B cell (primary cell): ENCODE data around the gene PACSIN1. TPM values are rescaled to one million over a fixed set of nuclear protein-coding genes. Genes with fewer than 3 reads are reported as not detected.

Experiments used
- ATAC-seq: fragments of 200-7000 bp; cut with Tn5 transposase; one replicate; pipeline ENCODE4 v1.10.0; 2021; ENCODE audit warnings: low read depth, mild to moderate bottlenecking, moderate number of reproducible peaks, moderate library complexity
- CTCF ChIA-PET: fragments of 350-600 bp; sonication (Branson Sonifier 250); formaldehyde crosslinking; loops from one replicate; lab custom pipeline; 2021; ENCODE audit warnings: antibody characterized with exemption, inconsistent platforms; lab: Charles Lee
- POLR2A ChIA-PET: fragments of 350-600 bp; sonication (Branson Sonifier 250); formaldehyde crosslinking; loops from one replicate; lab custom pipeline; 2021; ENCODE audit warnings: antibody characterized with exemption; lab: Charles Lee
- DNase-seq: peaks from one replicate; pipeline ENCODE4 v3.0.0; 2013
- H2AFZ ChIP-seq: 2 replicates; pipeline ENCODE4 v1.6.1; 2012; ENCODE audit warnings: mild to moderate bottlenecking, low read depth, low read length; ENCODE audit not compliant: insufficient read depth, poor library complexity, severe bottlenecking
- H3K27ac ChIP-seq, 2 donors: 1 replicate in 1 of 2; 2 replicates in 1 of 2; pipeline ENCODE4 v1.5.1; 2012 to 2013; ENCODE audit warnings: low read length in 2 of 2, mild to moderate bottlenecking in 2 of 2, moderate library complexity in 1 of 2
- H3K27me3 ChIP-seq, 4 experiments: fragments of 200-600 bp in 1 of 4; sonication (generic) in 1 of 4; replicated peaks in 1 of 4; 1 replicate in 2 of 4; 2 replicates in 2 of 4; pipeline versions ENCODE4 v1.6.1 to v1.7.0; 2013 to 2016; ENCODE audit warnings: low read length in 3 of 4, mild to moderate bottlenecking in 2 of 4, mixed read lengths in 1 of 4, moderate library complexity in 1 of 4; ENCODE audit not compliant: insufficient read depth in 4 of 4, control insufficient read depth in 3 of 4; ENCODE audit errors: control extremely low read depth in 1 of 4
- H3K36me3 ChIP-seq, 2 experiments: replicated peaks in 1 of 2; 1 replicate in 1 of 2; 2 replicates in 1 of 2; pipeline versions ENCODE4 v1.6.1 to v1.7.1; 2013; ENCODE audit warnings: low read length in 1 of 2; ENCODE audit not compliant: insufficient read depth in 2 of 2, control insufficient read depth in 1 of 2; ENCODE audit errors: control extremely low read depth in 1 of 2, extremely low read depth in 1 of 2
- H3K4me1 ChIP-seq, 2 donors: fragments of 200-600 bp in 1 of 2; sonication (generic) in 1 of 2; 1 replicate in 1 of 2; 2 replicates in 1 of 2; pipeline versions ENCODE4 v1.5.1 to v1.6.1; 2013 to 2017; ENCODE audit warnings: low read length in 2 of 2; ENCODE audit not compliant: control insufficient read depth in 2 of 2, insufficient read depth in 2 of 2
- H3K4me2 ChIP-seq: replicated peaks from 2 replicates; pipeline ENCODE3; 2012; ENCODE audit warnings: mild to moderate bottlenecking, low read depth, low read length; ENCODE audit not compliant: poor library complexity, severe bottlenecking
- H3K4me3 ChIP-seq, 5 experiments: fragments of 200-600 bp in 1 of 5; sonication (generic) in 1 of 5; 1 replicate in 3 of 5; 2 replicates in 2 of 5; pipeline versions ENCODE4 v1.5.1 to v1.7.0; 2011 to 2016; ENCODE audit warnings: low read length in 4 of 5, mild to moderate bottlenecking in 4 of 5, low read depth in 2 of 5, control low read depth in 1 of 5, moderate library complexity in 1 of 5; ENCODE audit not compliant: insufficient read depth in 1 of 5; ENCODE audit errors: control extremely low read depth in 1 of 5, extremely low read depth in 1 of 5
- H3K79me2 ChIP-seq: fragments of 200-600 bp; sonication (generic); one replicate; pipeline ENCODE4 v1.6.0; 2016; ENCODE audit warnings: low read length; ENCODE audit not compliant: control insufficient read depth, insufficient read depth
- H3K9ac ChIP-seq: fragments of 200-600 bp; sonication (generic); 2 replicates; pipeline ENCODE4 v1.6.1; 2017; ENCODE audit warnings: mild to moderate bottlenecking, low read length, moderate library complexity
- H3K9me3 ChIP-seq, 3 donors: one replicate each; pipeline versions ENCODE4 v1.6.1 to v1.7.1; 2013; ENCODE audit warnings: low read length in 2 of 3; ENCODE audit not compliant: control insufficient read depth in 2 of 3, insufficient read depth in 1 of 3; ENCODE audit errors: control extremely low read depth in 1 of 3
- H4K20me1 ChIP-seq: 2 replicates; pipeline ENCODE4 v1.6.0; 2012; ENCODE audit warnings: mild to moderate bottlenecking, low read length; ENCODE audit not compliant: insufficient read depth, control insufficient read depth, poor library complexity, severe bottlenecking
- H3K27ac Mint-ChIP-seq: one replicate; pipeline ENCODE4 v1.8.0; 2021; ENCODE audit warnings: mixed read lengths
- H3K27me3 Mint-ChIP-seq: one replicate; pipeline ENCODE4 v1.8.0; 2021; ENCODE audit warnings: mixed read lengths
- H3K4me1 Mint-ChIP-seq: one replicate; pipeline ENCODE4 v1.8.0; 2021; ENCODE audit warnings: mixed read lengths
- H3K4me3 Mint-ChIP-seq: one replicate; pipeline ENCODE4 v1.8.0; 2021; ENCODE audit warnings: mixed read lengths
- H3K9me3 Mint-ChIP-seq: one replicate; pipeline ENCODE4 v1.8.0; 2022; ENCODE audit warnings: mixed read lengths; ENCODE audit not compliant: insufficient read depth
- EZH2 ChIP-seq: IDR thresholded peaks from 2 replicates; pipeline ENCODE4 v1.6.1; 2012; ENCODE audit warnings: borderline replicate concordance, low read depth, mild to moderate bottlenecking, moderate library complexity, low read length; ENCODE audit not compliant: insufficient read depth, poor library complexity, severe bottlenecking
- WGBS: methylation state at CpG from one replicate; pipeline ENCODE4 v1.1.5; 2013; ENCODE audit warnings: missing lambda C conversion rate; ENCODE audit not compliant: insufficient coverage; 5-methylcytosine and 5-hydroxymethylcytosine counted together
- intact Hi-C: fragments of 100-400 bp; cut with micrococcal nuclease; formaldehyde crosslinking; loops from one replicate; pipeline ENCODE4 v1.10.0; 2022
- polyA plus RNA-seq: library from polyadenylated mRNA; depleted of rRNA; stranded (reverse); fragments of >200 nt; gene quantifications from 2 replicates; pipeline ENCODE4 v1.2.3, GENCODE V29; 2012
- total RNA-seq, 2 donors: library from RNA; stranded (reverse); fragments of 120-200 nt in 1 of 2; gene quantifications; 1 replicate in 1 of 2; 2 replicates in 1 of 2; pipeline versions ENCODE4 v1.2.3 to v1.2.4, GENCODE V29; 2013 to 2022
- TF ChIP-seq, protein P1 (sequence below): fragments of 200-600 bp; IDR thresholded peaks from one replicate; pipeline ENCODE4 v1.8.0; 2022; ENCODE audit warnings: antibody characterized with exemption, mild to moderate bottlenecking

Gene PACSIN1
- total and polyA plus RNA-seq, 2 donors (not counting 1 experiment from before 2014, with no cell fraction given) = 0.18 to 0.20 TPM

DNA sequence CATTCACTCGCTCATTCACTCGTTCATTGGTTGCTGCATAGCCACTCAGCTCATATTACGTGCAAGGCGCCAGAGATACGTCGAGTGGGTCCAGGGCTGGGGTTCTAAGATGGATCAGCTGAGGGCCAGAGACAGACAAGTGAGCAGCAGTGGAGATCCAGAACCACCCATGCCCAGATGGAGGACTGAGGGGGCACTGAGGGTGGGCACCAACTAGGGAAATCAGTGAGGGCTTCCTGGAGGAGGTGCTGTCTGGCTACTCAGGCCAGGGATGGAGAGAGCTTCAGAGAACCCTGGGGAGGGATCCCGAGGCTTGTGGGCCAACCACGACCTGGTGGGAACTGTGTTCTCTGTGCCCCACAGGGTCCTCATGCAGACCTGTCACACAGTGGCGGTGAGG lies 90.6 kb downstream of the PACSIN1 start:
- H4K20me1 ChIP-seq = no peaks in the 10 kb centered on the region
- TF ChIP-seq, protein P1, sequence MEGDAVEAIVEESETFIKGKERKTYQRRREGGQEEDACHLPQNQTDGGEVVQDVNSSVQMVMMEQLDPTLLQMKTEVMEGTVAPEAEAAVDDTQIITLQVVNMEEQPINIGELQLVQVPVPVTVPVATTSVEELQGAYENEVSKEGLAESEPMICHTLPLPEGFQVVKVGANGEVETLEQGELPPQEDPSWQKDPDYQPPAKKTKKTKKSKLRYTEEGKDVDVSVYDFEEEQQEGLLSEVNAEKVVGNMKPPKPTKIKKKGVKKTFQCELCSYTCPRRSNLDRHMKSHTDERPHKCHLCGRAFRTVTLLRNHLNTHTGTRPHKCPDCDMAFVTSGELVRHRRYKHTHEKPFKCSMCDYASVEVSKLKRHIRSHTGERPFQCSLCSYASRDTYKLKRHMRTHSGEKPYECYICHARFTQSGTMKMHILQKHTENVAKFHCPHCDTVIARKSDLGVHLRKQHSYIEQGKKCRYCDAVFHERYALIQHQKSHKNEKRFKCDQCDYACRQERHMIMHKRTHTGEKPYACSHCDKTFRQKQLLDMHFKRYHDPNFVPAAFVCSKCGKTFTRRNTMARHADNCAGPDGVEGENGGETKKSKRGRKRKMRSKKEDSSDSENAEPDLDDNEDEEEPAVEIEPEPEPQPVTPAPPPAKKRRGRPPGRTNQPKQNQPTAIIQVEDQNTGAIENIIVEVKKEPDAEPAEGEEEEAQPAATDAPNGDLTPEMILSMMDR = no peak
- no peak for TF ChIP-seq EZH2
- no peak overlapping the region for H3K27ac Mint-ChIP-seq
- POLR2A ChIA-PET = interaction anchor here (0.6 kb wide), 1 partner anchor 1422 kb away, joined by 5 read pairs; no protein-coding TSS in a partner anchor
- peaks cover 0 to 9% (median 4%) of the 10 kb centered on the region in 3 donors for H3K9me3 ChIP-seq
- peaks cover 7% of the 10 kb centered on the region for H3K4me1 Mint-ChIP-seq
- H3K4me3 Mint-ChIP-seq = no peak overlapping the region
- H3K27me3 ChIP-seq = no peaks in the 10 kb centered on the region
- no peak overlapping the region for H3K27ac ChIP-seq
- peaks cover 0 to 6% of the 10 kb centered on the region in 2 donors for H3K4me1 ChIP-seq
- H3K9ac ChIP-seq = no peak overlapping the region
- CTCF ChIA-PET = no interaction called here
- H3K4me3 ChIP-seq = no peak overlapping the region
- no peaks in the 10 kb centered on the region for H3K36me3 ChIP-seq
- intact Hi-C loops = no loop called here
- peaks cover 4% of the 10 kb centered on the region for H3K27me3 Mint-ChIP-seq
- ATAC-seq (no peak), DNase-seq (no peak)
- 92% methylated on average over 9 of the region's 9 CpGs for WGBS
- H3K79me2 ChIP-seq = no peaks in the 10 kb centered on the region
- no peak overlapping the region for H3K4me2 ChIP-seq
- no peaks in the 10 kb centered on the region for H3K9me3 Mint-ChIP-seq
- no peak overlapping the region for H2AFZ ChIP-seq

DNA sequence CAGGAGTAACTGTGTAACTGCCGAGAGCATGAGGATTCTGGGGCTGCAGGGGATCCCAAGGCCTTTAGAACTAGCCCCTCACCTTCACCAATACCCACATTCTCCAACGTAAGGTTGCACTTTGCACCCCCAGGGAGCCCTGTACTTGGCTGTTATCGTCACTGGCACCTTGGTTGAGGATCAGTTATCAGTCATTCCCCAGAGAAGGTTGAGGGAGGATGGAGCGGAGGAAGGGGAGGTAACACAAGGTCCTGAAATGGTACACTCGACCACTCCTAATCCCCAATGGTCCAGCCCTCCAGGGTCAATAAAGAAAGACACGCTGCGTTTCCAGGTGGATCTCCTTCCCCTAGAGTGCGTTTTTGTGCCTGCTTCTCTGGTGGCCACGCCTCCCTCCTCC lies 91.4 kb downstream of the PACSIN1 start:
- H3K27me3 Mint-ChIP-seq = peaks cover under 1% of the 10 kb centered on the region

More for the DNA sequence above, 91.4 kb downstream of the PACSIN1 start:
- Mint-ChIP-seq H3K4me1 (peaks cover 7% of the 10 kb centered on the region), H3K4me3 (no peak overlapping the region), H3K9me3 (no peaks in the 10 kb centered on the region), H3K27ac (no peak overlapping the region)
- 92% methylated on average over 4 of the region's 9 CpGs for WGBS
- no peaks in the 10 kb centered on the region for H4K20me1 ChIP-seq
- no peaks in the 10 kb centered on the region for H3K36me3 ChIP-seq
- no peak for DNase-seq
- no peaks in the 10 kb centered on the region for H3K79me2 ChIP-seq
- intact Hi-C loops = no loop called here
- no peak for TF ChIP-seq EZH2
- TF ChIP-seq, protein P1 = no peak
- H3K4me2 ChIP-seq = no peak overlapping the region
- no peak overlapping the region for H3K9ac ChIP-seq
- H3K4me3 ChIP-seq = no peak overlapping the region
- POLR2A ChIA-PET = no interaction called here
- H2AFZ ChIP-seq = no peak overlapping the region
- peaks cover 0 to 9% (median 4%) of the 10 kb centered on the region in 3 donors for H3K9me3 ChIP-seq
- ATAC-seq = no peak
- CTCF ChIA-PET = no interaction called here
- no peaks in the 10 kb centered on the region for H3K27me3 ChIP-seq
- peaks cover 0 to 6% of the 10 kb centered on the region in 2 donors for H3K4me1 ChIP-seq
- H3K27ac ChIP-seq = no peak overlapping the region
